Measurements from ENCODE around the gene C10orf53. TPM values are rescaled to one million over a fixed set of nuclear protein-coding genes. Genes with fewer than 3 reads are reported as not detected.

The C10orf53 gene
- not detected in 5 replicates for total RNA-seq (2022; extraction: Qiagen RNA extraction; ENCODE audit: low read depth)

GRCh38 chr10:49679480-49679893, at the start of gene C10orf53:
Gene C10orf53, plus strand, starts transcription at chr10:49679651. Its CDS starts 47 bp downstream, at chr10:49679698.

Other genes with a start within 250 kb of the C10orf53 start
- 5.8 to 7.1 TPM (median 6.5 TPM) in 5 replicates for gene ERCC6, start 140.5 kb upstream of the C10orf53 start, total RNA-seq (2022; extraction: Qiagen RNA extraction; ENCODE audit: low read depth)
- not detected in 5 replicates for gene SLC18A3, start 69.3 kb upstream of the C10orf53 start, total RNA-seq (2022; extraction: Qiagen RNA extraction; ENCODE audit: low read depth)
- not detected in 5 replicates for gene CHAT, start 65.6 kb upstream of the C10orf53 start, total RNA-seq (2022; extraction: Qiagen RNA extraction; ENCODE audit: low read depth)
- gene OGDHL, start 82.7 kb downstream of the C10orf53 start, total RNA-seq (2022; extraction: Qiagen RNA extraction; ENCODE audit: low read depth), result 0.14 to 0.36 TPM (median 0.18 TPM) in 5 replicates

Measured in A549 treated with ZK216348 at 1 μM for 4 hours (cell line).